Stimulated activated CD8-positive, alpha-beta memory T cell treated with anti-CD3 and anti-CD28 coated beads, Interleukin-4, amount 100 ng/mL, for 4 hours (primary cell): ENCODE measurements around the gene CORIN.

Experiments used
- DNase-seq, 2 donors: peaks; one replicate each; pipeline ENCODE4 v3.0.0-alpha.2; 2020; ENCODE audit warnings: low read depth in 2 of 2, low spot score in 1 of 2

CORIN gene

GRCh38 chr4:47836641-47837093 lies 1.2 kb downstream of the CORIN start:
- DNase-seq = no peak

- DNase-seq = no peak
These were observed 2.4 kb downstream of the CORIN start for GRCh38 chr4:47835494-47835893.

GRCh38 chr4:47831026-47831679 lies 6.7 kb downstream of the CORIN start:
- DNase-seq = no peak

GRCh38 chr4:47830265-47831025 lies 7.4 kb downstream of the CORIN start:
- no peak for DNase-seq

GRCh38 chr4:47829438-47829837 lies 8.4 kb downstream of the CORIN start:
- no peak for DNase-seq

GRCh38 chr4:47827343-47828047 lies 10.4 kb downstream of the CORIN start:
- no peak for DNase-seq

GRCh38 chr4:47824840-47825239 lies 13.0 kb downstream of the CORIN start:
- no peak for DNase-seq

- no peak for DNase-seq
These were observed 18.7 kb downstream of the CORIN start for GRCh38 chr4:47819178-47819577.

GRCh38 chr4:47817275-47817674 lies 20.6 kb downstream of the CORIN start:
- DNase-seq = no peak

- no peak for DNase-seq
These were observed 21.1 kb downstream of the CORIN start for GRCh38 chr4:47816748-47817147.

- no peak for DNase-seq
These were observed 23.1 kb downstream of the CORIN start for GRCh38 chr4:47814618-47815295.

- no peak for DNase-seq
These were observed 28.1 kb downstream of the CORIN start for GRCh38 chr4:47809654-47810203.

GRCh38 chr4:47804598-47804997 lies 33.3 kb downstream of the CORIN start:
- no peak for DNase-seq

GRCh38 chr4:47801481-47802002 lies 36.3 kb downstream of the CORIN start:
- DNase-seq = no peak

GRCh38 chr4:47798165-47798564 lies 39.7 kb downstream of the CORIN start:
- no peak for DNase-seq

GRCh38 chr4:47791965-47792364 lies 45.9 kb downstream of the CORIN start:
- DNase-seq = no peak

GRCh38 chr4:47790105-47790504 lies 47.8 kb downstream of the CORIN start:
- DNase-seq = no peak

- no peak for DNase-seq
These were observed 49.7 kb downstream of the CORIN start for GRCh38 chr4:47788126-47788525.

GRCh38 chr4:47786958-47787370 lies 50.9 kb downstream of the CORIN start:
- DNase-seq = no peak

GRCh38 chr4:47785153-47785552 lies 52.7 kb downstream of the CORIN start:
- no peak for DNase-seq

- no peak for DNase-seq
These were observed 53.6 kb downstream of the CORIN start for GRCh38 chr4:47784222-47784621.
